Stimulated activated CD4-positive, alpha-beta T cell treated with anti-CD3 and anti-CD28 coated beads, Interleukin-1b, Interleukin-23, amount 100 ng/mL, for 24 hours (primary cell): ENCODE results near the gene PAPSS1.
"Not testable (repeated sequence)": the region's sequence is repeated elsewhere in the genome, so short reads cannot be mapped to it uniquely, and the experiment has no call there.

Source experiments
- DNase-seq, 4 experiments: peaks; one replicate each; pipeline ENCODE4 v3.0.0-alpha.2; 2020; ENCODE audit warnings: low read depth in 4 of 4, low spot score in 1 of 4

The PAPSS1 gene

GRCh38 chr4:107726131-107726925 is 6.3 kb upstream of the PAPSS1 start:
- not testable (repeated sequence) for DNase-seq

- no peak for DNase-seq
Measured at GRCh38 chr4:107725281-107725859, 5.3 kb upstream of the PAPSS1 start.

GRCh38 chr4:107723331-107723730 is 3.3 kb upstream of the PAPSS1 start:
- DNase-seq, result not testable (repeated sequence)

DNA sequence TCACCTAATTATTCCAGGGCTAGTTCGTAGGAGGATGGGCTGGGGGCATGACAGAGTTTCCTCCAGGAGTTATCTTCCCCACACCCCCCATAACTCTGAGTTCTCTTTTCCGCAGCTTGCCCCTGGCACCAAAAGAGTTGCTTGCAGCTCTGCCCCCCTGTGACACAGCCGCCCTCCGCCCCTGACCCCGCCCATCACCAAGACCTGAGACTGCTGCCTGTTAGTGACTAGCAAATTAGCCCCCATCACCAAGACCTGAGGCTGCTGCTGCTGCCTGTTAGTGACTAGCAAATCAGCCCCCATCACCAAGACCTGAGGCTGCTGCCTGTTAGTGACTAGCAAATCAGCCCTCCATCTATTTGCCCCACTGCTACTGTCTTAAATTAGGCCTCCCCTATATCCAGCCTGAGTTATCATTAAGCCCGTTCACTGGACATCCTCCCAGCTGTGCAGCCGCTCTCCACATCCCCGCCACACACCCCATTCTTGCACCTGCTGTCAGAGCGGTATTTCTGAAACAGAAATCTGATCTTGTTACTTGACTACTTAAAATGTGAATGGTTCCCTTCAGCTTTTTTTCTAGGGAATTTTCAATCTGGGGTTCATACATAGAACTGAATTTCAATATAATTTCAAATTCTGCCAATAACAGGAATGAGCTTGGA is 1.5 kb upstream of the PAPSS1 start:
- DNase-seq, result peak in 3 of 4 experiments; percentile 9 to 36 (median 24)

DNA sequence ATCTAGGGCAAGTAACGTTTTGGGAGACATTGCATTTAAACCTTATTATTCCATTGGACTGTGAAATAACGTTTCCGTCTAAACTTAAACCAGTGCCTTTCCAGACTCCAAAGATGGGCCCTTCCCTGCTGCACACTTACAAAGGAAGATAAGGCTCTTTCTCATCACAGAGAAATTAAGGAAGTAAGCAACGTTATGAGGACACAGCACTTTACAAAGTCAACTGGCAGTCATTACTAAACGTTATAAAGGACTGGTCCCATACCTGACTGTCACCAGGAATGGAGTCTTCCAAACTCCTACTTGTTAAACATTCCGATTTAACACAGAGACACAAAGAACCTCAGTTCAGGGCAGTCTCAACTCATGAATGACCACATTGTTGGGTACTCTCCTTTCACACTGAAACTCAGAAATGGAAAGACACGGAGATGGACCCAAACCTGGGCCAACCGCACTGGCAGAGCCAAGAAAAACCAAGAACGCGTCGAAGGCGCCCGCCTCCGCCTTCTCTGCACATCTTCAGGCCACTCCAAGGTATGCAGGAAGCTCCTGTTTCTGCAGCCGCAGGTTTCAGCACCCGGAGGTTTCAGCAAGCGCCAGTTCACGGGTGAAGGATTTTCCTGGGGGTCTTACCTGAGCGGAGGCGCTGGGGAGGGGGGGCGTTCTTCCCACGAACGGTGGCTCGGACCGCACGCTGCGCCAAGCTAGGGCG is 670 bp downstream of the PAPSS1 start:
- DNase-seq, result peak in 2 of 4 experiments; percentile 3 to 21

DNA sequence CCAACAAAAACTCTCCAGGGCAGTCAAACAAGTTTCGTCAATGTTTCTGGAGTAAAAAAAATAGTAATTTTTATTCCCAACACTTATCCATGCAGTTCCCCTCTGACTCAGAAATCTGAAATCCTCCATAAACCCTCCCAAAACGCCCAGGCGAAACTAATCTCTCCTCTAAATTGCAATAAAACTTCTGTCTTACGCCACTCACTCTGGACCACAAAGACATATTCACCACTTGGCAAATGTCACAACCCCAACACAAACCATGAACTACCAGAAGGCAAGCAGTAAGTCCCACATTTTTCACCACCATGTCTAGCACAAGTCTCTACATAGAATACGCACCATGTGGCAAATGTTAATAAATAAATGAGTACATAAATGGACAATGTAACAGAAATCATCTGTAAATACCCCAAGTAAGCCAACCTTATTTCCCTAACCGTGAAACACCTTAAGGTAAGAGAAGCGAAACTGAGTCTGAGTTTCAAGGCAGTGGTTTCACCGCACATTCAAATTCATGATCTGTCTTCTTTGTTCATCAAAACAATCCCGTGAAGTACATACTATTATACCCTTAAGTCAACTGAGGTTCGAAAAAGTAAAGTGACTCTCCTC is 1.6 kb downstream of the PAPSS1 start:
- DNase-seq, result no peak

- DNase-seq, result no peak
Measured at GRCh38 chr4:107714256-107714655, 5.8 kb downstream of the PAPSS1 start.

DNA sequence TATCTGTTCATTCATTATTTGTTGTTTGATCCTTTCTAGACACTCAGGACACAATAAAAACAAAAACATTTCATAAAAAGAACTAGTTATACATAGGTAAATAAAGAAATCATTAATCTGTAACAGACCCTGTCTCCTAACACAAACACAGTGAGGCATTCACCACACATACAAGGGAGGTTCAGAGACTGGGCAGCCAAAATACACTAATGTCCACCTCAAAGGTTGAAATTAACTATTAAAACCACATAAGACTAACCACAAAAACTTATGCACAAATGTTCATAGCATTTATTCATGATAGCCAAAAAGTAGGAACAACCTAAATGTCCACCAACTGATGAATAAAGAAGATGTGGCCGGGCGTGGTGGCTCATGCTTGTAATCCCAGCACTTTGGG is 7.8 kb downstream of the PAPSS1 start:
- DNase-seq, result no peak

GRCh38 chr4:107711831-107712230 is 8.2 kb downstream of the PAPSS1 start:
- no peak for DNase-seq

DNA sequence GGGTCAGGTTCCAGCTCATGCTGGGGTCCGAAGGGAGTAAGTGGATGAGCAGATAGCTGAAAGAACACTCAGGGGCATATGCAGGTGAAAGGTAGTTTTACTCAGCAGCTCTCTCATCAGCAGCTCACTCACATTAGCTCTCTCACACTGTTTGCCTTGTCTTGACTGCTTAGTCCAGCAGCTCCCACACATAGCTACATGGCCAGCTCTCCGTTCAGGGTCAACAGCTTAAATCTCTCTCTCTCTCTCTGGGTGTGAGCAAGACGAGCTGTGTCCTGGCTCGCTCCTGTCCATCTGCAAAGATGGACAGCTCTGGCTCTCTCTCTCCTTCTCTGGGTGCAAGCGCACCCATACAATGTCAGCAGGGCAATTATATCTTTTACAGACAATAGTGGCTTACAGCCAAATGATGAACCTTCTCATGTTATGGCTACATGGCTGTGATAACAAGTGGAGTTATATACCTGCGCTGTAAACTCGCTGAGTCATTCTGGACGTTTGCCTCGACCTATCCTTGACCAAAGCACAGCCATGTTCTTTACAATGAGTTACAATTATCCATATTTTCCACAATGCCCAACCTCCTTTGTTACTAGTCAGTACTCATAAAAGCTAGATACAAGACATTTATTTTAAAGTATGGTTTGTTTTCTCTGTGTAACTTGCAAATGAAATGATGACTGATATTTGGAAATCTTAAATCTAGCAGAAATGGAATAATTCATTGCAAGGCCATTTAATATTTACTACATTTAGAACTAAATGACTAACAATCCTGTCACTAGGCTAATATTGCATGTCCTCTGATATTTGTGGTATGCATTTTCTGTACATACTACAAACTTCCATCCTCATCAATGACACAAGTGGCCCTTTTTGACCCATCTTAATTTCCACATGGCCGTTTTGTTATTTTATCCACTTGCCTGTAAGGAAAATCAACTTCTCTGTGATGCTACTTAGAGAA is 9.3 kb downstream of the PAPSS1 start:
- DNase-seq, result no peak

DNA sequence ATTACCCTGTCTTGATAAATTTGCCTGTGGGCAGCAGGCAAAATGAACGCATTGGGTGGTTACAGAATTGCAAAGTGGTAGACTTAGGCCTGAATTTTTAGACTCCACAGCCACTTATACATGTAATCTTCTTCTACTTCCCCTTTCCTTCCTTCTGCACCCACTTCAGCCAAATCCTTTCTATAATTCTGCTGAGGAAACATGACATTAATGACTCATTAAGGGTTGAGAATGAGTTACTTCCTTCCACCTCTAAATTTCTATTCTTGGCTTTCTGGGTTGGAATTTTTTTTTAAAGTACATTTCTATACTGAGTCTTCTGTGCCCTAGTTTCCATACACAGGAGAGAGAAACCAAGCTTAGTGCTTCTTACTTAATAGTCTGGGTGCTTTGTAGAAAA is 10.1 kb downstream of the PAPSS1 start:
- DNase-seq, result no peak

- no peak for DNase-seq
Measured at GRCh38 chr4:107708225-107708624, 11.8 kb downstream of the PAPSS1 start.

- no peak for DNase-seq
Measured at GRCh38 chr4:107705742-107706556, 14.1 kb downstream of the PAPSS1 start.

GRCh38 chr4:107701565-107701964 is 18.5 kb downstream of the PAPSS1 start:
- no peak for DNase-seq

DNA sequence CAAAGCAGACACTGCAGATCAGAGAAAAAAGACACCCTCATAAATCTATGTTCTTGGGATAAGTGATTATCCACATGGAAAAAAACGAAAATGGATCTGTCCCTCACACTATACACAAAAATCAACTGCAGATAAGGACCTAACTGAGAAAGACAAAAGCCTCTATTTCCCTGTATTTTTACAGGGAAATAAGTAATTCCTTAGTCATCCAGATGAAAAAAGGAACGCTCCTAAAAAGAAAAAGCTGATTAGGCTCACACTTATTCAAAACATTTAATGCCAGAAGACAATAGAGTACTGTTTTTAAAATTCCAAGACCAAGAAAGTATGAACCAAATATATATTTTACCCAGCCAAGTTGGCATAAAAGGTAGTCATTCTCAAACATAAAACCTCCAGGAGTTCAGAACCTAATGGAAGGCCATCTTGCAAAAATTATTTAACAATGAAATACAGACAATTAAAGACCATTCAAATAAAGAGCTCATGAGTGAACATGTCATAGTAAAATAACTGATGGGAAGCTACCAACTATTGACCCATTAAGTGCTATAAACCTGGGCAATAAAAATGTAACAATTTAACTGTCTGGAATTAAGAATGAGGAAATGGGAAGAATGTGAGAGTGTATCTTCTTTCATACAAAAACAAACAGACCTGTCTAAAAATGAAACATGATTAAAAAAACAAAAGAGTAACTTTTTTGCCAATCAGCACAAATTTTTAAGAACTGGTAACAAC is 20.4 kb downstream of the PAPSS1 start:
- no peak for DNase-seq

- DNase-seq, result not testable (repeated sequence)
Measured at GRCh38 chr4:107696187-107696586, 23.8 kb downstream of the PAPSS1 start.

DNA sequence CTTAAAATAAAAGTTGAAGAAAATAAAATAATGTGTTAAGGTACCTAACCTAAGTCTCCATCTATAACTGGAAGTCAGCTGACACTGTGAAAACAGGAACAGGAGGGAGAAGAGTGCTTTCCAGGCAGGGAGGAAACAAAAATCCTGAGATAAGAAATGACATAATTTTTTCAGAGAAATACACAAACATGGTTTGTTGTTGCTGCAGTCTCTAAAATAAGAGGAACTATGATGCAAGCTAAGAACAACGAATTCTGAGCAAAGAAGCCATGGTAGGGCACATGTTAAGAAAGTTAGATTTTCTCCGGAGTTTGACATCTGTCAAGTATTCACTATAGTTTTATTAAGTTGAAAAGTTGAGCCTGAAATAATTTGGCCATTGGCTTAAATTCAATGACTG is 26.9 kb downstream of the PAPSS1 start:
- DNase-seq, result no peak

DNA sequence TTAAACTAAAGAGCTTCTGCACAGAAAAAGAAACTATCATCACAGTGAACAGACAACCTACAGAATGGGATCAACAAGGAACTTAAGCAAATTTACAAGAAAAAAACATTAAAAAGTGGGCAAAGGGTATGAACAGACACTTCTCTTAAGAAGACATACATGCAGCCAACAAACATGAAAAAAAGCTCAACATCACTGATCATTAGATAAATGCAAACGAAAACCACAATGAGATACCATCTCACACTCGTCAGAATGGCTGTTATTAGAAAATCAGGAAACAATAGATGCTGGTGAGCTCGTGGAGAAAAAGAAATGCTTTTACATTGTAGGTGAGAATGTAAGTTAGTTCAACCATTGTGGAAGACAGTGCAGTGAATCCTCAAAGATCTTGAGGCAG is 27.8 kb downstream of the PAPSS1 start:
- no peak for DNase-seq
